ENCODE data around the gene LMNA.

LMNA gene

GRCh38 chr1:156104065-156104810, 10.3 kb upstream of the LMNA start:
- Mint-ChIP-seq H3K36me3 (ENCODE audit: low read depth) (peaks cover 26% of the 10 kb centered on the region), H3K4me3 (peak overlapping the region; percentile 50), H3K4me1 (ENCODE audit: low read depth) (peaks cover 80% of the 10 kb centered on the region), H3K9me3 (no peaks in the 10 kb centered on the region), H3K27me3 (peaks cover 49% of the 10 kb centered on the region), H3K27ac (peak overlapping the region; percentile 95)
- intact Hi-C loops (cut with micrococcal nuclease), result no loop called here

- Mint-ChIP-seq H3K27ac (peak overlapping the region; percentile 95), H3K4me1 (ENCODE audit: low read depth) (peaks cover 83% of the 10 kb centered on the region), H3K4me3 (peak overlapping the region; percentile 58), H3K27me3 (peaks cover 49% of the 10 kb centered on the region), H3K9me3 (no peaks in the 10 kb centered on the region), H3K36me3 (ENCODE audit: low read depth) (peaks cover 28% of the 10 kb centered on the region)
- intact Hi-C loops (cut with micrococcal nuclease), result no loop called here
Measured at GRCh38 chr1:156104861-156105832, 9.4 kb upstream of the LMNA start.

GRCh38 chr1:156106624-156107488, 7.7 kb upstream of the LMNA start:
- Mint-ChIP-seq H3K4me1 (ENCODE audit: low read depth) (peaks cover 66% of the 10 kb centered on the region), H3K27ac (peak overlapping the region; percentile 95), H3K4me3 (peak overlapping the region; percentile 33), H3K36me3 (ENCODE audit: low read depth) (peaks cover 20% of the 10 kb centered on the region), H3K27me3 (peaks cover 51% of the 10 kb centered on the region), H3K9me3 (no peaks in the 10 kb centered on the region)
- intact Hi-C loops (cut with micrococcal nuclease), result loop anchor here (1.0 kb wide), 2 partner anchors 7 to 20 kb away; partner anchors contain the start of gene LMNA

- H3K27ac Mint-ChIP-seq, result peak overlapping the region; percentile 95
- H3K27me3 Mint-ChIP-seq, result peaks cover 60% of the 10 kb centered on the region
- H3K36me3 Mint-ChIP-seq (ENCODE audit: low read depth), result peaks cover 18% of the 10 kb centered on the region
- H3K4me1 Mint-ChIP-seq (ENCODE audit: low read depth), result peaks cover 63% of the 10 kb centered on the region
- H3K9me3 Mint-ChIP-seq, result no peaks in the 10 kb centered on the region
- H3K4me3 Mint-ChIP-seq, result no peak overlapping the region
- intact Hi-C loops (cut with micrococcal nuclease), result no loop called here
Measured at GRCh38 chr1:156108057-156108456, 6.5 kb upstream of the LMNA start.

- H3K27ac Mint-ChIP-seq, result peak overlapping the region; percentile 49
- intact Hi-C loops (cut with micrococcal nuclease), result no loop called here
- no peak overlapping the region for H3K4me3 Mint-ChIP-seq
- no peaks in the 10 kb centered on the region for H3K9me3 Mint-ChIP-seq
- peaks cover 63% of the 10 kb centered on the region for H3K4me1 Mint-ChIP-seq (ENCODE audit: low read depth)
- H3K27me3 Mint-ChIP-seq, result peaks cover 60% of the 10 kb centered on the region
- peaks cover 18% of the 10 kb centered on the region for H3K36me3 Mint-ChIP-seq (ENCODE audit: low read depth)
Measured at GRCh38 chr1:156108664-156109241, 5.8 kb upstream of the LMNA start.

GRCh38 chr1:156110252-156110651, 4.3 kb upstream of the LMNA start:
- peaks cover 56% of the 10 kb centered on the region for H3K27me3 Mint-ChIP-seq
- H3K27ac Mint-ChIP-seq, result no peak overlapping the region
- peaks cover 56% of the 10 kb centered on the region for H3K4me1 Mint-ChIP-seq (ENCODE audit: low read depth)

GRCh38 chr1:156111355-156111962, 3.1 kb upstream of the LMNA start:
- Mint-ChIP-seq H3K27me3 (peaks cover 56% of the 10 kb centered on the region), H3K4me1 (ENCODE audit: low read depth) (peaks cover 48% of the 10 kb centered on the region), H3K4me3 (no peak overlapping the region), H3K27ac (peak overlapping the region; percentile 71), H3K36me3 (ENCODE audit: low read depth) (peaks cover 33% of the 10 kb centered on the region), H3K9me3 (no peaks in the 10 kb centered on the region)
- intact Hi-C loops (cut with micrococcal nuclease), result no loop called here

More at GRCh38 chr1:156110252-156110651, 4.3 kb upstream of the LMNA start:
- intact Hi-C loops (cut with micrococcal nuclease), result no loop called here
- no peaks in the 10 kb centered on the region for H3K9me3 Mint-ChIP-seq
- no peak overlapping the region for H3K4me3 Mint-ChIP-seq
- peaks cover 21% of the 10 kb centered on the region for H3K36me3 Mint-ChIP-seq (ENCODE audit: low read depth)

- peaks cover 43% of the 10 kb centered on the region for H3K36me3 Mint-ChIP-seq (ENCODE audit: low read depth)
- intact Hi-C loops (cut with micrococcal nuclease), result no loop called here
- no peaks in the 10 kb centered on the region for H3K9me3 Mint-ChIP-seq
- peaks cover 46% of the 10 kb centered on the region for H3K4me1 Mint-ChIP-seq (ENCODE audit: low read depth)
- peak overlapping the region; percentile 71 for H3K27ac Mint-ChIP-seq
- peaks cover 50% of the 10 kb centered on the region for H3K27me3 Mint-ChIP-seq
- no peak overlapping the region for H3K4me3 Mint-ChIP-seq
Measured at GRCh38 chr1:156112276-156113137, 2.0 kb upstream of the LMNA start.

GRCh38 chr1:156113282-156113950, 1.1 kb upstream of the LMNA start:
- peaks cover 53% of the 10 kb centered on the region for H3K36me3 Mint-ChIP-seq (ENCODE audit: low read depth)
- intact Hi-C loops (cut with micrococcal nuclease), result no loop called here
- no peak overlapping the region for H3K4me3 Mint-ChIP-seq

GRCh38 chr1:156114919-156115513, 505 bp downstream of the LMNA start:
- peak overlapping the region; percentile 98 for H3K27ac Mint-ChIP-seq

More at GRCh38 chr1:156113282-156113950, 1.1 kb upstream of the LMNA start:
- Mint-ChIP-seq H3K27ac (peak overlapping the region; percentile 98), H3K4me1 (ENCODE audit: low read depth) (peaks cover 53% of the 10 kb centered on the region), H3K9me3 (no peaks in the 10 kb centered on the region), H3K27me3 (peaks cover 41% of the 10 kb centered on the region)

GRCh38 chr1:156115514-156116374, 1.2 kb downstream of the LMNA start:
- H3K4me3 Mint-ChIP-seq, result peak overlapping the region; percentile 95
- H3K36me3 Mint-ChIP-seq (ENCODE audit: low read depth), result peaks cover 62% of the 10 kb centered on the region
- peaks cover 21% of the 10 kb centered on the region for H3K27me3 Mint-ChIP-seq
- intact Hi-C loops (cut with micrococcal nuclease), result no loop called here
- peaks cover 70% of the 10 kb centered on the region for H3K4me1 Mint-ChIP-seq (ENCODE audit: low read depth)
- H3K9me3 Mint-ChIP-seq, result no peaks in the 10 kb centered on the region
- peak overlapping the region; percentile 98 for H3K27ac Mint-ChIP-seq

More at GRCh38 chr1:156114919-156115513, 505 bp downstream of the LMNA start:
- H3K36me3 Mint-ChIP-seq (ENCODE audit: low read depth), result peaks cover 54% of the 10 kb centered on the region
- peaks cover 62% of the 10 kb centered on the region for H3K4me1 Mint-ChIP-seq (ENCODE audit: low read depth)
- H3K27me3 Mint-ChIP-seq, result peaks cover 29% of the 10 kb centered on the region
- H3K9me3 Mint-ChIP-seq, result no peaks in the 10 kb centered on the region
- peak overlapping the region; percentile 95 for H3K4me3 Mint-ChIP-seq
- intact Hi-C loops (cut with micrococcal nuclease), result loop anchor here (1.0 kb wide), 1 partner anchor 9 kb away; no protein-coding TSS in a partner anchor
